Vagina (tissue), 2 donors: ENCODE results near the gene HCRT.

Experiments used
- CTCF ChIP-seq, 3 experiments: fragments of 450-650 bp in 2 of 3; fragments of 200-600 bp in 1 of 3; sonication (generic) in 1 of 3; IDR thresholded peaks; one replicate each; pipeline ENCODE4 v1.5.1; 2017 to 2019; ENCODE audit warnings: antibody characterized with exemption in 3 of 3, mild to moderate bottlenecking in 2 of 3, moderate library complexity in 2 of 3
- POLR2A ChIP-seq, 2 donors: fragments of 450-650 bp; IDR thresholded peaks; one replicate each; pipeline ENCODE4 v1.6.1; 2017; ENCODE audit warnings: antibody characterized with exemption in 2 of 2, mild to moderate bottlenecking in 2 of 2, moderate library complexity in 2 of 2

GRCh38 chr17:42141382-42141781, 43.9 kb downstream of the HCRT start:
- no peak for TF ChIP-seq POLR2A (IDR thresholded peaks at IDR 0.05)
- TF ChIP-seq CTCF (IDR thresholded peaks at IDR 0.05) = no peak
